ENCODE data around the gene CSGALNACT2.
"Not testable (repeated sequence)": the region's sequence is repeated elsewhere in the genome, so short reads cannot be mapped to it uniquely, and the experiment has no call there.

The CSGALNACT2 gene

DNA sequence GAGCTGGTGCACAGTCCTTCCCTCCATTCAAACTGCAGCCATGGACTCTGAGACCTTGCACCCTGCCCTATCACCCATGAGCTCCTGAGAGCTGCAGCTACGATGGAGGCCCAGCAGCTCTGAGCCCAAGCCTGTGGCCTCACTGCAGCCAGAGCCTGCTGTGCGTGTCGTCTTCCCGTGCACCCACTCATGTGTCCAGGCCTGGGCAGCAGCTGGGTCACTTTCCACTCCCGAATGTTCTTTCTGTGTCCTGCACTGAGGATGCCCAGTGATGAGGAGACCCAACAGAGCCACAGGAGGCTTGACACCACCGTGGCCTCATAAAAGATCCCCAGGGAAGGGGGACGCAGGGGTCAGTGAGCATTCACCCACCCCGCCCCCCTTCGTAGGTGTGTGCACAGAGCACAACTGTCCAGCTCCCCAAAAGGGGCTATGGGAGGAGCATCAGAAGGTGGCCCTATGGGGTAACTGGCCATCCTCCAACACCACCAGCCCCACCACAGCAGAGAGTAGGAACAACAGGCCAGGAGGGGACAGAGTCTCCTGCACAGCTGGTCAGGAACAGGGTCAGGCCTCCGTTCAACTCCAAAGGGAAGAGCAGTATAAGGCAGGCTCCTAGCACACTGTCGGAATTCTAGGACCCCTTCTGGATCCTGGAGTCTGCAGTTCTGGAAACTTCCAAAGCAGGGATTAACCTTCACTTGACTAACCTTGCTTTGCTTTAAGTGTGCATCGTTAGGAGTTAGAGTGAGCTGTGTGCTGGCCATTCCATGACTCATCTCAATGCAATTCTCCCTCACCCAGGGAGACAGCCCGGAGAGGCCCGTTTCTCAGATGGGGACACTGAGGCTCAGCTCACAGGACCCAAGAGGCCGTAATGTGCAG lies 76.1 kb downstream of the CSGALNACT2 start:
- no peak for DNase-seq (ENCODE audit: low read depth, low spot score)

DNA sequence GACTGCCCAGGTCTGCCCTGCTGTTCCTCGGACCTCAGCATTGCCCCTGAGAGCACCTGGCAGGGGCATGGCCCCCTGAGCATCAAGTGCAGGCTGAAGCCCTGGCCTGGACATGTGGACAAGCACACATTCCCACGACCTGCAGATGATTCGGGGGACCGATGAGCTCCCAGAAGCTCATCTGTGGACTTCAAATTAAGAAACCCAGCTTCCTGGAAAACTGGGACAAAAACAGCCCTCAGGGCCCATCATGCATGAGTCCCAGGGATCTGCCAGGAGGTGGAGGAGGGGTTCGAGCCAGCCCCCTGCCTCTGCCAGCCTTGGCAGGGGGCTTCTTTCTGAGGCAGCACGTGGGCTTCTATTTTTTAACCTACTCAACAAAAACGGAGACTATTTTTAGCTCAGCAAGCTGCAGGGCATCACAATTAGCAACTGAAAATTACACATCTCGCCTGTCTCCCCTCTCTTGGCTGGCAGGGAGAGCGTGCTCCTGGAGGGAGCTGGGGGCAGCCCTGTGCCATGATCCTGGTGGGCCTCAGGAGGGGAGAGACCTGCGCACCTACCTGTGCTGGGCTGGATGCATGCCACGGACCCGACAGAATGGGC lies 76.8 kb downstream of the CSGALNACT2 start:
- DNase-seq (ENCODE audit: low read depth, low spot score), result no peak

GRCh38 chr10:43215758-43216455 lies 77.7 kb downstream of the CSGALNACT2 start:
- no peak for DNase-seq (ENCODE audit: low read depth, low spot score)

DNA sequence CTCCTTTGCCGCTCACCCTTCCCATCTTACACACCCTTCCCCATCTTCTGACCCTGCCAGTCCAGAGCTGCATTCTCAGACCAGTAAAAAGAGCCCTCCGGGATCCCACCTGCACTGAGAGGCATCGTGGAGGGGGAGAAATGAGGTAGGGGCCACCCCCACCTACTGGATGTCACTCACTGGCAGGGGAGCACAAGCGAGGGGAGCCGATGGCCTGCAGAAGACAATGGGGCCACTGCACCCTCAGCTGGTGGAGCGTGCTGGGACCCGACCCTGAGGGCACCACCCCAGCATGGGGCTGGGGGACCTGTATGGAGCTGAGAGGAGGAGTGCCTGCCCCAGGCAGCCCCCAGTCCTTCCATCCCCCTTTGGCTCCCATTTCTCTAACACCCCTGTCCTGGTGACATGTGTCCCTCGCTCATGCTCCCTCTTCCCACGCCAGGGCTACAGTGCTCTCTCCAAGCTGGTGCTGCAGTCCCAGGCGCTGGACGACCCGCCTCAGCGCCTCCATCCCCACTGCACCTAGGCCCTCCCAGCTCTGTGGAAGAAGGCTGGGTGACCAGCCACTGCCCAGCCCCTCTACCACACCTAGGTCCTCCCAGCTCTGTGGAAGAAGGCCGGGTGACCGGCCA lies 78.8 kb downstream of the CSGALNACT2 start:
- DNase-seq (ENCODE audit: low read depth, low spot score), result no peak

DNA sequence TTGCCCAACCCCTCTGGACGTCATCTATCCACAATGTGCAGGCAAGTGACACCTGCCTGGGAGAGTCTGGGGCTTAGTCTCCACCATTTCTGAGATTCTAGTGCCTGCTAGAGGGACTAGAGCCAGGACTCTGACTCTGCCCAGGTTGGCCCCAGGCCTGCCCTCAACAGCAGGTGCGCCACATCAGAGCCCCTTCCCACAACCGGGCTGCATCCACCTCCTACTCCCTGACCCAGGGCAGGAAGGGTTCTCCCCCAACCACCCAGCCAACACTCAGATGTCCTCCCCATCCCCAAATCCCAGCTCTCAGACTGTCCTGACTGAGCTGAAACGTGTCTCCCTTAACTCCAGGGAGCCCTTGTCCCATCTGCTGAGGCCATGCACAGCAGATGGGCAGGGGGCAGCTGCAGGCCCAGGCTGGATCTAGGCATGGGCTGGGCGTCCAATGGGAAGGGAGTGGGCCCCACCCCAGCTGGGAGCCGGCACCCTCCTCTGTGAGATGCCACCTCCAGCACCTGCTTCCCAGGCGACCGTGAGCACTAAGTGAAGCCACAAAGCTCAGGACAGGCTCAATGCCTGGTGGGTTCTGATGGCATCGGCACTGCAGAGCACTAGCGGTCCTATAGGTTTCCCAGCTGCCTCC lies 79.4 kb downstream of the CSGALNACT2 start:
- DNase-seq (ENCODE audit: low read depth, low spot score), result no peak

DNA sequence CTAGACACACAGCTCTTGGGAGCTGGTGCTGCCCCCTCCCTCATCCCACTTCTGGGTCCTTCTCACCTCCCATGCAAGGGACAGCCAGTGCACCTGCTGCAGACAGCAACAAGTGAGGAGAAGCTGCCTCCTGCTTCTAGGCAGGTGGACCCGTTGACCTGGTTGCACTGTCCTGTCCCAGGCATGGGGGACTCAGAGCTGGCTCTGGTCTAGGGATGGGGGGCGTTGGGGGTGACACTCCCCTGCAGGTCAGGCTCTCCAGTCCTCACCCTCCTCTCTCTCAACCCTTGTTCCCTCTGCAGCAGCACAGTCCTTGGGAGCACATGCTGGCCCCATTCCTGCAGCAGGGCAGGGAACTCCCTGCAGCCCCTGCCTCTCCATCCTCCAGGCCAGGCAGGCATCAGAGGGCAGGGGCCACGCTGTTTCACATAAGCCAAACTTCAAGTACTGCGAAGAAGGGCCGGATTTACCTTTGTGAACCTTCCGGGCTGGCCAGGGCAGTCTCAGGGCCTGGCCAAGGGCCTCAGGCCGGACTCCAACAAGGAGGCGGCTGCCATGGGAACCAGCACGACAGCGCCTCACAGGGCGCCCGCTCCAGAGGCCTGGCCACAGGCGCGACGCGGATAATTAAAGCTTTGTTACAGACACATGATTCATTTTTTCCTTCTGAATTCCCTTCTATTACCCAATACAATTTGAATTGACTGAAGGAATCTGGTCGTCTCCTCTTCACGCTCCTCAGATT lies 80.1 kb downstream of the CSGALNACT2 start:
- DNase-seq (ENCODE audit: low read depth, low spot score), result no peak

- DNase-seq (ENCODE audit: low read depth, low spot score), result no peak
Measured at GRCh38 chr10:43218951-43219837, 80.9 kb downstream of the CSGALNACT2 start.

GRCh38 chr10:43219848-43220247 lies 81.6 kb downstream of the CSGALNACT2 start:
- DNase-seq (ENCODE audit: low read depth, low spot score), result no peak

GRCh38 chr10:43220251-43220650 lies 82.0 kb downstream of the CSGALNACT2 start:
- DNase-seq (ENCODE audit: low read depth, low spot score), result not testable (repeated sequence)

GRCh38 chr10:43220657-43221418 lies 82.6 kb downstream of the CSGALNACT2 start:
- DNase-seq (ENCODE audit: low read depth, low spot score), result no peak

DNA sequence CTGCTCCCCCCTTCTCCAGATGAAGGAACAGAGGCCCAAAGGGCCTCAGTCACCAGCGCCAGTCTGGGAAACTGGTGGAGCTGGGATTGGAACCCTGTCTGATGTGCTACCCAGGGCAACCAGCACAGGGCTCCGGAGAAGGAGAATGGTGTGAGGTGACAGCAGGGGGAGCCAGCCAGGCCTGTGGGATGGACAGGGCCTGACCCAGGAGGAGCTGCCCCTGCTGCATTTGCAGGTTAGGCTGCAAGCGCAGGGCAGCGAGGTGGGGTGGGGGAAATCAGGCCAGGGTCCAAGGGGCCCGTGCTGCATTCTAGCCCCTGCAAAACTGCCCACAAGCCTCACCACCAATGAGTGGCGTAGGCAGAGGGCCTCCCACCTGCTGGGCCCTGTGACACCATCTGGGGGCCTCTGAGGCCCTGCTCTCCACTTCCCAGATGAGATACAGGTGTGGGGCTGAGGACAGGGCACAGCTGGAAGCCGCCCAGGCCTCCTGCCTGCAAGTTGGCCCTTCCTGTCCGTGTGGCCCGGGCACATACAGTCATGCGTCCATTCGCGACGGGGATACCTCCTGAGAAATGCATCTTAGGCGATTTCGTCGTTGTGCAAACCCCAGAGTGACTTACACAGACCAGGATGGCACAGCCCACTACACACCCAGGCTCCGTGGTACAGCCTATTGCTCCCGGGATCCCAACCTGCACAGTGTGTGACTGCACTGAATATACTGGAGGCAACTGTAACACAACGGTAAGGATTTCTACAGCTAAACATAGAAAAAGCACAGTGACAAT lies 83.4 kb downstream of the CSGALNACT2 start:
- DNase-seq (ENCODE audit: low read depth, low spot score), result no peak

DNA sequence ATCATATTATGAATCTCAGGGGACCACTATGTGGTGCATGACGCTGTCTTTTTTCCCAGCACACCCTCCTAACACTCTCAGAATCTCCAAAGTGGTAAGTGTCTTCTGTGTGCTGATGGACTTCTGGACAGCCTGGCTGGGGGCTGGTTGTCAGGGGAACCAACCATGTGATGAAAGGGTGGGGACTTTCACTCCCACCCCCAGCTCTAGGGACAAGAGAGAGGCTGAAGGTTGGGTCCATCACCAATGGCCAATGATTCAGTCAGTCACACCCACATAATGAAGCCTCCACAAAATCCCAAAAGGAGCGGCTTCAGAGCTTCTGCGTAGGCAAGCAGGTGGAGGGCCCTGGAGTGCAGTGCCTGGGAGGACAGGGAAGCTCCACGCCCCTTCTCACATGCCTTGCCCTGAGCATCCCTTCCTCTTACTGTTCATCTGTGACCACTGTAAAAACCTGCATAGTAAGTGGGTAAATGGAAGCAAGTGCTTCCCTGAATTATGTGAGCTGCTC lies 84.0 kb downstream of the CSGALNACT2 start:
- no peak for DNase-seq (ENCODE audit: low read depth, low spot score)

DNA sequence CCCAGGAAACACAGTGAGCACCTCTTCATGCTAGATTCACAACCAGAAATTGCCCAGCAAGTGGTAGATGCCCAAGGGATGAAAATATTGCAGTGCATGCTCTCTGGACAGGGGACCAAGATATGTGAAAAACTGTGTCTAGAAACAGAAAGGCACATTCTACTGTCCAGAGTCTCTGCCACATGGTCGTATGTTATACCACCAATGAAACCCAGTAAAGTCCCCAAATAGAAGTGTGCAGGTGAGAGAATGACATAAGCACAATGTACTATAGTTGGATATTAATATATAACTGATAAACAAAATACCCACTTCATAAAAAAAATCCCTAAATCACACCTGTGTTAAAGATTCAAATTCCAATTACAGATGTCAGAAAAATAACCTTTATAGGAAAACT lies 84.8 kb downstream of the CSGALNACT2 start:
- no peak for DNase-seq (ENCODE audit: low read depth, low spot score)

- DNase-seq (ENCODE audit: low read depth, low spot score), result no peak
Measured at GRCh38 chr10:43224321-43224720, 86.1 kb downstream of the CSGALNACT2 start.

GRCh38 chr10:43225004-43225786 lies 87.0 kb downstream of the CSGALNACT2 start:
- no peak for DNase-seq (ENCODE audit: low read depth, low spot score)

GRCh38 chr10:43225787-43226153 lies 87.5 kb downstream of the CSGALNACT2 start:
- no peak for DNase-seq (ENCODE audit: low read depth, low spot score)

DNA sequence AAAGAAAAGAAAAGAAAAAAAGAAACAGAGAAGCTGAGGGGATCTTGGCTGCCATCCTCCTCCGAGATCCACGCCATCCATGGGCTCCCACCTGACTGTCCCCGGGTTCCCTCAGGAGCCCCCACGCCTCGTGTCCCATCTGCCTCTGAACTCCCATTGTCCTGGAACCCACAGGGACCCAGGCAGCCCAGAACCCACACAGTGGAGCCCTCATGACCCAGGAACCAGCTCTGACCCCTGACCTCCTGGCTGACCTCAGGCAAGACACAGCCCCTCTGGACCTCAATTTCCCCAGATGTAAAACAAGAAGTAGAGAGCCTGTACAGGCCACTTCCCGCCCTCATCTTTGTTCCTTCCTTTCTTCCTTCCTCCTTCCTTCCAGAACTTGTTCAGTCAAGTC lies 88.2 kb downstream of the CSGALNACT2 start:
- DNase-seq (ENCODE audit: low read depth, low spot score), result no peak
